ENCODE measurements around the gene ZNF106.

- TF ChIP-seq POLR2AphosphoS5 (IDR thresholded peaks at IDR 0.05) (no peak), CTCF (IDR thresholded peaks at IDR 0.05) (no peak)
These were observed 16.6 kb upstream of the ZNF106 start for GRCh38 chr15:42507514-42507913.

All from esophagus muscularis mucosa (tissue), 3 donors.